Measurements from ENCODE around the gene EPN2.

DNA sequence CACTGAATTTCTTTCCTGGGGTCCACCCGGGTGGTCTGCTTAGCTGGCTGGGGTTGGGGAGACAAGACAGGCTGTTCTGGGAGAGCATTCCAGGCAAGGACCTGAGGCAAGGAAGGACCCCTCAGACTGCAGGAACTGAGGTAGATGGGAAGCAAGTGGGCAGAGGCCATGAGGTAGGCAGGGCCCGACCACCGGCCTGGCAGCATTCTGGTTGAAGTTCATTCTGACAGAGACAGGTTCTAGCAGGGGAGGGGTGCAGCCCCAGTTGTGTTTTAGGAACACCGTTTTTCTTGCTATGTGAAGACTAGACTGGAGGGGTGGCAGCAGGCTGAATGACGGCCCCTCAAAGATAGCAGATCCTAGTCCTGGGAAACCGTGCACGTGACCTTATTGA, 107.9 kb downstream of the EPN2 start:
- TF ChIP-seq, protein P1, sequence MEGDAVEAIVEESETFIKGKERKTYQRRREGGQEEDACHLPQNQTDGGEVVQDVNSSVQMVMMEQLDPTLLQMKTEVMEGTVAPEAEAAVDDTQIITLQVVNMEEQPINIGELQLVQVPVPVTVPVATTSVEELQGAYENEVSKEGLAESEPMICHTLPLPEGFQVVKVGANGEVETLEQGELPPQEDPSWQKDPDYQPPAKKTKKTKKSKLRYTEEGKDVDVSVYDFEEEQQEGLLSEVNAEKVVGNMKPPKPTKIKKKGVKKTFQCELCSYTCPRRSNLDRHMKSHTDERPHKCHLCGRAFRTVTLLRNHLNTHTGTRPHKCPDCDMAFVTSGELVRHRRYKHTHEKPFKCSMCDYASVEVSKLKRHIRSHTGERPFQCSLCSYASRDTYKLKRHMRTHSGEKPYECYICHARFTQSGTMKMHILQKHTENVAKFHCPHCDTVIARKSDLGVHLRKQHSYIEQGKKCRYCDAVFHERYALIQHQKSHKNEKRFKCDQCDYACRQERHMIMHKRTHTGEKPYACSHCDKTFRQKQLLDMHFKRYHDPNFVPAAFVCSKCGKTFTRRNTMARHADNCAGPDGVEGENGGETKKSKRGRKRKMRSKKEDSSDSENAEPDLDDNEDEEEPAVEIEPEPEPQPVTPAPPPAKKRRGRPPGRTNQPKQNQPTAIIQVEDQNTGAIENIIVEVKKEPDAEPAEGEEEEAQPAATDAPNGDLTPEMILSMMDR (IDR thresholded peaks at IDR 0.05) = no peak
- TF ChIP-seq POLR2A (IDR thresholded peaks at IDR 0.05) = no peak
